LNCaP clone FGC (cell line): ENCODE measurements around the gene RGCC.

Experiments
- DNase-seq: peaks from one replicate; pipeline ENCODE4 v3.0.0-alpha.2; 2011; ENCODE audit warnings: low read depth
- H3K4me3 ChIP-seq: 2 replicates; pipeline ENCODE4 v1.5.1; 2011; ENCODE audit warnings: mild to moderate bottlenecking, low read depth, low read length, control low read depth
- CTCF ChIP-seq: IDR thresholded peaks from 2 replicates; pipeline ENCODE4 v1.5.1; 2012; ENCODE audit warnings: mild to moderate bottlenecking; ENCODE audit not compliant: control insufficient read depth, insufficient read depth; ENCODE audit errors: extremely low read depth

Gene RGCC

GRCh38 chr13:41465898-41466320 lies 8.6 kb downstream of the RGCC start:
- DNase-seq, result no peak
- no peak for TF ChIP-seq CTCF
- H3K4me3 ChIP-seq, result no peak overlapping the region

DNA sequence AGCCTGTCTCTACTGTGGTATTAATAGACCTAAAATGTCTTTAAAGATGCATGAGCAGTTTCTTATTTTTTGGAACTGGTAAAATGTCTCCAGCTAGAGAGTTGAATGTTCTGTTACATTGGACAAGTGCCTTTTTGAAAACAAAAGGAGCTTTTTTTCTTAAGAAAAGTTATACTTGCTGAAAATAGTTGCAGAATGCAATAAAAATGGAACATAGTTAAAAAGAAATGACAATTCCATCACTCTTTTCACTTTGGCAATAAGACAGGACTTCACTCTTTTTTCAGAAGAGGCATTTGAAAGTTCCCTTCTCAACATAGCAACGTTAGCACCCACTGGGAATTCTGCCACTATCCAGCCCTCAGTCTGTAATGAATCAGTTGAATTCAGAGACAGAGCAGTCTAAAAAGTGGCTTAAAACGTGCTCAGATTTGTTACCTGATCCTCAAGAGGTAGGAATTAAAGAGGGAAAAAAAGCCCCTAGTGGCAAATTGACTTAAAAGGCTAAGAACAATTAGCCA lies 10.1 kb downstream of the RGCC start:
- H3K4me3 ChIP-seq, result no peak overlapping the region
- TF ChIP-seq CTCF, result no peak
- DNase-seq, result no peak

DNA sequence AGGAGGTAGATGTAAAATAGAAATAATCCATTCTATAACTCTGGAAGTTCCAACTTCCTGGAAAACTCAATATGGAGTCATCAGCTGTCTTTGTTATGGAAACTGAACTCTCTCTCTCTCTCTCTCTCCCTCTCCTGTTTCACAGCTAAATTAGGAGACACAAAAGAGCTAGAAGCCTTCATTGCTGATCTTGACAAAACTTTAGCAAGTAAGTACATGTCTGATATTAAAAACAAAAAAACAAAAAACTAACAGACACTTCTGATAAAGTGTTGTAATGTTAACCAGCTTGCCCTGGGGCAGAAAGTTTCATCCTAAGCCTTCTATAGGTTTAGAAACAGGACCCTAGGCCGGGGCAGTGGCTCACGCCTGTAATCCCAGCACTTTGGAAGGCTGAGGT lies 11.3 kb downstream of the RGCC start:
- no peak for DNase-seq
- no peak overlapping the region for H3K4me3 ChIP-seq
- no peak for TF ChIP-seq CTCF

DNA sequence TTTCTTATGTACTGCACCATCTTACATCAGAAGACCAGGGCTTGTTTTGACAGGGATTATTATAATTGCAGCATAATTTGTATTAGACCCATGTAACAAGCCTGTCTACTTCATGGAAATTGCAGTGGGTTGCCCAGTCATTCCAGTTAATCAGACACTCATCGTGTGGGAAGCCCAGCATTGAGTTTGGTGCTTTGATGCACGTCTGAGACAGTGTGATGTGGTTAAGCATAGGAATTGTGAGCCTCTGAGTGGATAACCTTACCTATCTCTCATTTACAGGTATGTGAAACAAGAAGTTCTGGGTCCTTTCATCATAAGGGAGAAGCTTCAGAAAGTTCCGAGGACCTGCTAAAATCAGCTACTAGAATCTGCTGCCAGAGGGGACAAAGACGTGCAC lies 12.8 kb downstream of the RGCC start:
- TF ChIP-seq CTCF, result no peak
- no peak overlapping the region for H3K4me3 ChIP-seq
- no peak for DNase-seq

DNA sequence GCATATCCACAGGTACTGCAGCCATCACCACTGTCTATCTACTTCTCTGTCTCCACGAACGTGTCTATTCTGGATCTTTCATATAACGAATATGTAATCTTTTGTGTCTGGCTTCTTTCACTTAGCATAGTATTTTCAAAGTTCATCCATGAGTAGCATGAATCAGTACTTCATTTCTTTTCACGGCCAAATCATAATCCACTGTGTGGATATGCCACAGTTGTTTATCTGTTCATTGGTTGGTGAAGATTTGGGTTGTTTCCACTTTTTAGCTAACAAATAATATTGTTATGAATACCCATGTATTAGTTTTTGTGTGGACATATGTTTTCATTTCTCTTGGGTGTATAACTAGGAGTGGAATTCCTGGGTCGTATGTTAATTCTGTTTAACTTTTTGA lies 14.4 kb downstream of the RGCC start:
- no peak for DNase-seq
- H3K4me3 ChIP-seq, result no peak overlapping the region
- TF ChIP-seq CTCF, result no peak

GRCh38 chr13:41487222-41487621 lies 29.9 kb downstream of the RGCC start:
- no peak for TF ChIP-seq CTCF
- no peak for DNase-seq
- no peak overlapping the region for H3K4me3 ChIP-seq

- TF ChIP-seq CTCF, result no peak
- H3K4me3 ChIP-seq, result no peak overlapping the region
- DNase-seq, result no peak
Measured at GRCh38 chr13:41488124-41488523, 30.8 kb downstream of the RGCC start.
